ENCODE data around the gene F12. TPM values are rescaled to one million over a fixed set of nuclear protein-coding genes. Genes with fewer than 3 reads are reported as not detected.

The F12 gene
- total and polyA plus RNA-seq, 2 of the 8 experiments (the other 6 are each of a cell fraction or from before 2014, with no cell fraction given): 6.5 to 7.8 TPM

- TF ChIP-seq FOSL1 (IDR thresholded peaks at IDR 0.05; ENCODE audit: insufficient read depth, low read depth, low read length) (no peak), TBP (IDR thresholded peaks at IDR 0.05; ENCODE audit: low read depth, low read length) (no peak)
Observed at GRCh38 chr5:177371120-177372033, 38.0 kb downstream of the F12 start (continued).
